Activated naive CD4-positive, alpha-beta T cell (primary cell): ENCODE data around the gene CAPS2.
"Not testable (repeated sequence)": the region's sequence is repeated elsewhere in the genome, so short reads cannot be mapped to it uniquely, and the experiment has no call there.

Source experiments
- DNase-seq, 4 experiments: peaks; one replicate each; lab custom pipeline; 2025; lab: John Stamatoyannopoulos, UW

CAPS2 gene

DNA sequence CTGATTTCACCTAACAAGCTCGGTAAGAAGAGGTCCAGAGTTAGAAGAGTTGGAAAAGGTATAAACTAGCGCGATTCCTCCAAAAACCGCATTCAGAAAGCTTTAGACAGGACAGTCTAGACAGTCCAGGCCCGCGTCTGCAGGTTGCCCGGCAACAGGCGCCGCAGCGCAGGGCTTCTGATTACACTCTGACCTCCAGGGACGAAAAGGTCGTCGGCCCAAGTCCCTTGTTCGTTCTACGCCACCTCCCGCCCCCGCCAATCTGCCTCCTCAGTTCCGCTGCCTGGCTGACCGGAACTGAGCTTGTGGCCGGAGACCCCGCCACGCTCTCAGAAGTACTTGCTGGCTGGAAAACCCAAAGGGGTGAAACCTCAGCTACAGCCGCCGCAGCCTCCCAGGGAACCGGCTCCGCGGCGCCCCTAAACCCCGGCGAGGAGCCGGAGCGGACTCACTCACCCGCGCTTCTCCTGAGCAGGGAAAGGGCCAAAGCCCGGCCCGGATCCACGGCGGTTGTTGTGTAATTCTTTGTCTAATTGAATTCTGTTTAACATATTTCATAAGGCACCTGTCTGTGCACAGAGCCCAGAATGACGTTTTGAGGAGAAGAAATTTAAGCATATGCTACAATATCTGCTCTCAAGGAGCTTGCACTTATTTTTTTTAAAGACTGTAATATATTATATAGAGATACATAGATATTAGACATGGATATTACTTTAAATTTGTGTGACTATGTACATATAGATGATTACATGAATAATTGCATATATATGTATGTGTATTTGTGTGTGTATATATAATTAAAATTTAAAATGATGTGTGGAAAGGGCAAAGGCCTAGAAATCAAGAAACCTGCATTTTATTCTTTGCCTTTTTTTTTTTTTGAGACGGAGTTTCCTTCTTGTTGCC, at the start of gene CAPS2:
CAPS2 (minus strand) TSS at position 407 of the 909 bp plus-strand sequence. CDS start 3,826 bp downstream, outside the sequence.
- peak; percentile 9 to 35 (median 21) for DNase-seq

DNA sequence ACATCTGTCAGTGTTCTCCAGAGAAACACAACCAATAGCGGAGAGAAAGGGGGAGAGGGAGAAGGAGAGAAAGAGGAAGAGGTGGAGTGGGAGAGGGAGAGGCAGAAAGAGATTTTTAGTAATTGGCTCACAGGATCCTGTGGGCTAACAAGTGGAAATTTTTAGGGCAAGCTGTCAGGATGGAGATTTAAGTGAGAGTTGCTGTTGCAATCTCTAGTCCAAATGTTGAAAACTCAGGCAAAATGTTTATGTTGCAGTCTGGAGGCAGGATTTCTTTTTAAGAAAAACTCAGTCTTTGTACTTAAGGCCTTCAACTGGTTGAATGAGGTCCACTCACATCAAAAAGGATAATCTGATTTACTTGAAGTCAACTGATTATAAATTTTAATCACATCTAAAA, 48.2 kb upstream of the CAPS2 start:
- no peak for DNase-seq

DNA sequence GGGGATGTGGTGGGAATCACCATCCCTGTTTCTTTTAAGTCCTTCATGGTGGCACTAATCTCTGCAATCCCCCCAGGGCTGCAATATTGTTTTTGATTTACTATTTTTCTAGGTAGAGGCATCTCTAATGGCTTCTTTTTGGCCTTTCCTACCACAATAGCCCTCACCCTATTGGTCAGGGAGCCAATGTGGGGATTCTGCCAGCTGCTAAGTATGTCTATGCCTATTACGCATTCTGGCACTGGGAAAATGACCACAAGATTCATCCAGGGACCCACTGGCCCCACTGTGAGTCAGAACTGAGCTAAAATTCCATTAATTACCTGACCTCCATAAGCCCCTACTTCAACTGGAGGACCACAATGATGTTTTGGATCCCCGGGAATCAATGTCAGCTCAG, 44.8 kb upstream of the CAPS2 start:
- DNase-seq: no peak

DNA sequence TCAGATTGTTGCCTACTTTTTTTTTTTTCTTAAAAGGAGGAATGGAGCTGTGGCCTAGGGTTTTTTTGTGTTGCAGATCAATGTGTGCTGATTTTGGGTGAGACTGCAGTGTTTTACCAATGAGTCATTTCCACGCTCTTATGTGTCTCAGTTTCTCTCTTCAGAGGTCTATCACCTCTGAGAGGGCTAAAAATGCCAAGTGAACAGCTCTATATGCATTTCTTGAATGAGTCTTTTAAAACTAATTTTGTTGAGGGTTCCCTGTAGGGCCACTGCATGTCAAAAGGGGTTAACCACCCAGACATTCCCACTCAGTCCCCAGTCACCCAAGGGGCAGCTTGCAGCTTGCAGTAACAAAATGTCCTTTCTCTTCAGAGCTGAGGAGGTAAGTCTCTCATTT, 36.5 kb upstream of the CAPS2 start:
- DNase-seq: no peak

DNA sequence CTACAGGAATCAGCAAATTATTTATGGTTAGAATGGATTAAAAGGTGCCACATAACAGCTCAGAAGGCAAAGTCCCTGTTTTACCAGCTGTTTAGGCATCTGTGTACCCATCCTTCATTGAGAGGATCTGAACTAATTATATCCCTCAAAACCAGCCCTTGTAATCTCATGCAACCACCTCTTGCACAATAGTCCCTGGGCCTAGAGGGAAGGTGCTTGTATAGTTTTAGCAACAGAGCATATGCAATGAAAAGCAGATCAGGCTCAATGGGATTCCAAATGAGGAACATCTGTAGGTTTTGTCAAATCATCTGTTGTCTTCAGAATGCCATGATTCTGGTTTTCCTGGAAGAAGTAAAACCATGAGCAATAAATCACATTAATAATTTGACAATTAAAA, 34.8 kb upstream of the CAPS2 start:
- no peak for DNase-seq

DNA sequence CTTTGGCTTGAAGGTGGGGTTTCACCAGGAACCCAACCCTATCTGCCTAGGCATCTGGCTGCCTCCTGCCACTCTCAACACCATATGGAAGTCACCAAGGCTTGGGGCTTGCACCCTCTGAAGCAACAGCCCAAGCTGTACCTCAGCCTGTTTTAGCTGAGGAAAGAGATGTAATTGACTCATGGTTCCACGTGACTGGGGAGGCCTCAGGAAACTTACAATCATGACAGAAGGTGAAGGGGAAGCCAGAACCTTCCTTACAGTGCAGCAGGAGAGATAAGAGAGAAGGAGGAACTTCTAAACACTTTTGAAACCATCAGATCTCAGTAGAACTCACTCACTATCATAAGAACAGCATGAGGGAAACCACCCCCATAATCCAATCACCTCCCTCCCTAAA, 31.3 kb upstream of the CAPS2 start:
- DNase-seq: no peak

DNA sequence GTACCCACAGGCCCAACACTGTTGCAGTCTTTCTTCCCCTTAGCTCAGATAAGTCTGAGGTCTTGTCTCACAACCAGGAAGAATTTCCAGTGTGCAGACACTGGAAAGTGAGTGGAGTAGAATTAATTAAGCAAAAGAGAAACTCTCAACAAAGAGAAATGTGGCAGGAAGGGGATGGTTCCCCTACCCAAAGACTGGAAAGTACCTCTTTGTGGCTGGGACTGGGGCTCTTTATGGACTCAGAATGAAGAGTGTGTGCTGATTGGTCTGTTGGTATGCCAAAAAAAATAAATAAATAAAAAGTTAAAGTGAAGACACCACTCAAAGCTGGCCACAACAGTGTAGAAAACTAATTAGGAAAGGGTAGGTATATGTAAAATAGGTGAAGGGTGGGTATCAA, 30.8 kb upstream of the CAPS2 start:
- no peak for DNase-seq

DNA sequence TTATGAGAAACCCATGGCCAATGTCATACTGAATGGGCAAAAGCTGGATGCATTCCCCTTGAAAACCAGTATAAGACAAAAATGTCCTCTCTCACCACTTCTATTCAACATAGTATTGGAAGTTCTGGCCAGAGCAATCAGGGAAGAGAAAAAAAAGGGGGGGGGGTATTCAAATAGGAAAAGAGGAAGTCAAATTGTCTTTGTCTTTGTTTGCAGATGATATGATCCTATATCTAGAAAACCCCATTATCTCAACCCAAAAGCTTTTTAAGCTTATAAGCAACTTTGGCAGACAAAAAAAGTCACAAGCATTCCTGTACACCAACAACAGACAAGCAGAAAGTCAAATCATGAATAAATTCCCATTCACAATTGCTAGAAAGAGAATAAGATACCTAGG, 23.9 kb upstream of the CAPS2 start:
- DNase-seq: no peak

DNA sequence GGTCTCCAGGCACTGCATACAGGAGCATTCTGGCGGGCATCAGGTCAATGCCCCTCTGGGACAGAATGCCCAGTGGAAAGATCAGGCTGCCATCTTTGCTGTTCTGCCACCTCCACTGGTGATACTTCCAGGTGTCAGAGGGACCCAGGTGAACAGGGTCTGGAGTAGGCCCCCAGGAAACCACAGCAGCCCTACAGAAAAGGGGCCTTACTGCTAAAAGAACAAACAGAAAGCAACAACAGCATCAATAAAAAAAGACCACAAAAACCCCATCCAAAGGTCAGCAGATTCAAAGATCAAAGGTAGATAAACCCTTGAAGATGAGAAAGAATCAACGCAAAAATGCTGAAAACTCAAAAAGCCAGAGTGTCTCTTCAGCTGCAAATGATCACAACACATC, 20.3 kb upstream of the CAPS2 start:
- no peak for DNase-seq

DNA sequence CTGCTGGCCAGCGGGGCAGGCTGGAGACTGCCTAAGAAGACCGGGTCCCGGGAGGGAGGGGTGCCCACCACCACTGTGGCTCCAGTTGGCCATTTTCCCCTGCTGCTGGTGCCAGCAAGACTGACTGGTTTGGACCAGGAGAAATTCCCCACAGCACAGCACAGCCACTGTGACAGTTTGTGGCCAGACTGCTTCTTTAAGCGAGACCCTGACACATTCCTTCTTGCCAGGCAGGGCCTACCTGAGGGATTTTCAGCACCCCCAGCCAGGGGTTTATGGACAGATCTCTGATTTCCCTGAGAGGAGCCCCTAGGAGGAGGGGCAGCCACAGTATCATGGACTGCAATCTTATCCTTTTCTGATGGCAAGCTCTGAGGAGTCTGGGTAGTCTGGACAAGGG, 19.8 kb upstream of the CAPS2 start:
- DNase-seq: no peak

DNA sequence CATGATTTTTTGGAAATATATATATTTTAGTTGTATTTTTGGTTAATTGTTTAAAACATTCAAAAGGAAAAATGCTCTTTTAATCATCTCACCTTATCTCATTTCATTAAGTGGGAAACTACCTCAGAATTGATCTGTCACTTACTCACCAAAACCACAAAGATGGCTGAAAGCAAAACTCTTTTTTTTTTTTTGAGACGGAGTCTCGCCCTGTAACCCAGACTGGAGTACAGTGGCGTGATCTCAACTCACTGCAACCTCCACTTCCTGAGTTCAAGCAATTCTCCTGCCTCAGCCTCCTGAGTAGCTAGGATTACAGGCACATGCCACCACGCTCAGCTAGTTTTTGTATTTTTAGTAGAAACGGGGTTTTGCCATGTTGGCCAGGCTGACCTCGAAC, 16.1 kb upstream of the CAPS2 start:
- not testable (repeated sequence) for DNase-seq

DNA sequence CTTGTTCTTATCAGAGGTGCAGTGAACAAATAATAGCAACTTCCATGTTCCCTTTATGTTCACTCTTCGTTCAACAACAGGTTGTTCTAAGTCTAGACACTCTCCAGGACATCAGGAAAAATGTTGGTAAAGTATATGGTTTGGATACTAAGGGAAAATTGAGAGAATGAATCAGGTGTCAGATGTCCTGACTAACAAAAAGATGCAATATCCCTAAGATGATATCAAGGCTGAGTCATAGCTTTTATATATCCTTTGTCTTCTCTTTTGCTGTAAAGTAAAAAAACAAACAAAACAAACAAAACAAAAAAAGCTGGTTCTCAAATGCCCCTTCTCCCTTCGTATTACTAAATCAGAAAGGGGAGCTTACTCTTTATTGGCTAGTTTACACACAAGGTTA, 15.4 kb upstream of the CAPS2 start:
- DNase-seq: no peak

DNA sequence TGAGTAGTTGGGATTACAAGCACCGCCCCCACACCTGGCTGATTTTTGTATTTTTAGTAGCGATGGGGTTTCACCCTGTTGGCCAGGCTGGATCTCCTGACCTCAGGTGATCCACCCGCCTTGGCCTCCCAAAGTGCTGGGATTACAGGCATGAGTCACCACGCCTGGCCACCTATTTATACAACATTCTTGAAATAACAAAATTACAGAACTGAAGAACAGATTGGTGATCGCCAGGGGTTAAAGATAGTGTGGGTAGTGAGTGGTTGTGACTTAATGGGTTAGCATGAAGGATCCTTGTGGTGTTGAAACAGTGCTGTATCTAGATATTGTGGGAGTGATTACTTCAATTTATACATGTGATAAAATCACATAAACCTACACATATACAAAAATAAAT, 11.7 kb upstream of the CAPS2 start:
- DNase-seq: no peak

DNA sequence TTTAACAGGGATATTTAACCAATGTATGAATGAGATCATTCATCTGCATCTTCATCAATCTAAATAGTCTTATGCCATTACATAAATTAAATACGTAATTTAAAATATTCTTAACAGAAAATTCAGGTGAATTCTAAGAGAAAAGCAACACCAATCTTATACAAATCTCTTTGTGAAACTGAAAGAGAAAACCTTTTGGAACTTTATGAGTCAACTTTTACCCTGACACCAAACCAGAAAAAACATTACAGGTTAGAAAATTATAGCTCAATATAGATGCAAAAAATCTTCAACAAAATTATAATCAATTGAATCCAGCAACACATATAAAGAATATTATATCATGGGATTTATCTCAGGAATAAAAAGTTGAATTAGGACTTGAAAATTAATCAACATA, 7.8 kb upstream of the CAPS2 start:
- no peak for DNase-seq

DNA sequence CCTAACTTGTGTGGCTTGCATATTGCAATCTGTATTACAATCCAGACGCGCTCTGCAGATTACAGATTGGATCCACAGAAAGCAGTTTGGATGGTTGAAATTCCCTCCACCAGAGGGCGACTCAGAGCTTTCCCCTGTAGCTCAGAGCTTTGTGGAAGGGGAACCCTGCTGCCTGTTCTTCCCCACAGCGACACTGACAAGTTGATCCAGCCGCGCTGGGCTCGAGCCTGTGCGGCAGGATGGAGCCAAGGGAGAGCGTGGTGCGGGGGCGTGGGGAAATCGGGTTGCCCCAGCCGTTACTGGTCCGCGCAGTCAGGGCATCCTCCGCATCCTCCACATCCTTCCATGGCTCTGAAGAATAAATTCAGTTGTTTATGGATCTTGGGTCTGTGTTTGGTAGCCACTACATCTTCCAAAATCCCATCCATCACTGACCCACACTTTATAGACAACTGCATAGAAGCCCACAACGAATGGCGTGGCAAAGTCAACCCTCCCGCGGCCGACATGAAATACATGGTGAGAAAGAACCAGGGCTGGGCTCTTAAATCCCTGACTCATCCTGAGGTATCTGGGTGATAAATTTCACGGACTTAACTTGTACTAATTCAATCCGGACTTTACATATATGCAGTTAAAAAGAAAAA, 4.4 kb upstream of the CAPS2 start, which contains the start of gene GLIPR1L1:
GLIPR1L1 (plus strand) TSS at position 287 of the 647 bp plus-strand sequence; CDS start at position 346, 59 bp downstream.
- DNase-seq: peak; percentile 34 to 67 (median 64)

DNA sequence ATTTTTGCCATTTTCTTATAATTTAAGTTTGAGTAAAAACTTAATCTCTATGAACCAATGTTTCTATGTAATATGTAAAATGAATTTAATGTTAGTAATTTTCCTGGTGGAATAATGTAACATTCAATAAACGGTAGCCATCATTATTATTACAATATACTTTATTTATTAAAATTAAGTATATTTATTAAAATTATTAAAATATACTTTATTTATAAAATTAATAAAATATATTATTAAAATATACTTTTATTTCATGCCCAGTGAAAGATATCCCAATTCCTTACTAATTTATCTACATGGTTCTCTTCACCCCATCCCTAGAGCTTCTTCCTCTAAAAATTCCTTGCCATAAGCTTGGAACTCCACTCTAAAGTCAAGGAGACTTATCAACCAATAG, 2.5 kb downstream of the CAPS2 start:
- DNase-seq: no peak

DNA sequence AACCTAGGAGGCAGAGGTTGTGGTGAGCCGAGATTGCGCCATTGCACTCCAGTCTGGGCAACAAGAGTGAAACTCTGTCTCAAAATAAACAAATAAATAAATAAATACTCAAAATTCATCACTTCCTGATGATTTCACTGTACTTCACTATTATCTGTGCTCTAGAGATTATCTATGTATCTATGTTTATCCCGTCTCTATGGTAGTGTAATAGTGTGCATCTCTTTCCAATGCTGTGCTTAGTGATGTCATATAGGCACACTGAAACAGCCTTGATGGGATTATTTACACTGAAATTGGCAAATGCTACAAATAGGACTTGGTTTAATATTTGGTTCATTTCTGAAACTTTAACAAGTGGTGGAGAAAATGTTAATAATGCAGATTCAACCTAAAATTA, 6.5 kb downstream of the CAPS2 start:
- DNase-seq: no peak

DNA sequence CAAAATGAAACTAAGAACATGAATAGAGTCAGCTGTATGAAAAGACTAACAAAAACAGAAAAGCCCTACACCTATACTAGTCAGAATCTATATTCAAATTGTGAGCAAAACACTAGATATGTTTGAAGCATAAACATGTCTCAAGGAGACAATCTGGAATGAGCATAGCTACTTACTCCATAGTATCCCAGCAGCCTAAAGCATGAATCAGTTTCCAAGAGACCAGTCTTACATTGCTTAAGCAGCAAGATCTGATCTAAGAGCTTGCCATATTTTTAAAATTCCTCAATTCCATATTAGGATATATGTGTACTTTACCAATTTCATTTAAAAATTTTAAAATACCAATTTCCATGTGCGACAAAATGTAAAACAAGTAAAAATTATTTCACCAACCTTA, 7.7 kb downstream of the CAPS2 start:
- DNase-seq: no peak

DNA sequence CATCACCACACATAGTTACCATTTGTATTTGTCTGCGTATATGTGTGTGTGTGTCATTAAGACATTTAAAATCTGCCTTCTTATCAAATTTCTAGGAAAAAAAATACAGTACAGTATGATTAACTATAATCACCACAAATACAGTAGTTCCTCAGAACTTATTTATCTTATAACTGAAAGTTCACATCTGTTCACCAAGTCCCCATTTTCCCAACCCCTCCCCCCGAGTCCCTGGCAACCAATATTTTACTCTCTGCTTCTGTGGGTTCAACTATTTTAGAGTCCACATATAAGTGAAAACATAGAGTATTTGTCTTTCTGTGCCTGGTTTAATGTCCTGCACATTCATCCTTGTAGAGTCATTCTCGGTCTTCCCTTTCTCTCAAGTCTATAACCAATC, 12.3 kb downstream of the CAPS2 start:
- DNase-seq: no peak

DNA sequence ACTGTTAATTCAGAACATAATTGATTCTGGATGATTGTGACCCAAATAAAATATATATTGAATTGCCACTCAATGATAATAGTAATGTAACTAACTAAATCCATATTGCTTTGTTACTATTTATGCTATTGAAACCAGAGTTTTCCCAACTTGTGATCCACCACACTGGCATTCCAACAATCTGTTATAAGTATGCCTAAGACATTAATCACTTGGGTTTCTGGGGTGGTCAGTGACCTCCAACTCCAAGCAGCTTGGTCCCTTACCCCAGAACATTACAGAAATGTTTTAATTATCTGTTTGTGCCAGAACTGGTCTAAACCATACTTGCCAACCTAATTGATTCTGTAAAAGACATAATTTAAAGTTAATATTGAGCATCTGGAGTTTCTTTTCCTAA, 14.6 kb downstream of the CAPS2 start:
- no peak for DNase-seq

DNA sequence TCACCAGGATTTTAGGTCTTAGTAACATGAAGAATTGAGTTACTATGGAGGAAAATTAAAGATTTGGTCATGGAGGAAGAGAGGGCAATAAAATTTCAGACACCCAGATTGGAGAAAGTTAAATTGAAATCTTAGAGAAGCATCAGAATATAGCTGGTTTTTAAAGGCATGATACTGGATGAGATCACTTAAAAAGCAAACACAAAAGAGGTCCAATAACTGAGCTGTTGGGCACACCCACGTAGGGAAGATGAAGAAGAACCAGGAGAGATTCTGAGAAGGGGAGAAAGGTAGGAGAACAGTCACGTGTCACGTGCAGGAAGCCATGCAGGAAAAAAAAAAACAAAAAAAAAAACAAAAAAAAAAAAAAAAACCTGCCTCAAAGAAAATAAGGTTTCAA, 18.8 kb downstream of the CAPS2 start:
- DNase-seq: no peak

DNA sequence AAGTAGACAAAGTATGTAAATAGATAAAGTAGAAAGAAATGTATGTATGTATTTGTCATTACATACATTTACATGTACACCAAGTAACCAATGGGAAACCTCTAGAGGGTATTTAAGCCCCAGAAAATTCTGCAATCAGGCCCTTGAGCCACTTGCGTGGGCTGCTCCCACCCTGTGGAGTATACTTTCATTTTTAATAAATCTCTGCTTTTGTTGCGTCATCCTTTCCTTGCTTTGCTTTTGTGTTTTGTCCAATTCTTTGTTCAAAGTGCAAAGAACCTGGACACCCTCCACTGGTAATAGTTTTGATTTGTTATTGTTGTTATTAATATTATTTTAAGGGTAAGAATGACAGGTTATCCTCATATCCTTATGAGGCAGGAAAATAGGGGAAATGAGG, 21.8 kb downstream of the CAPS2 start:
- DNase-seq: no peak
